Breast epithelium (tissue), 4 donors: ENCODE data around the gene CD47. TPM values are rescaled to one million over a fixed set of nuclear protein-coding genes. Genes with fewer than 3 reads are reported as not detected.

ENCODE experiments used
- DNase-seq, 2 donors: peaks; one replicate each; pipeline ENCODE4 v3.0.0-alpha.2; 2019; ENCODE audit warnings: low spot score in 2 of 2
- H3K27ac ChIP-seq, 2 donors: fragments of 200-600 bp; sonication (generic) in 1 of 2; one replicate each; pipeline ENCODE4 v1.5.1; 2016 to 2019; ENCODE audit warnings: mild to moderate bottlenecking in 1 of 2
- H3K27me3 ChIP-seq, 2 donors: fragments of 200-600 bp; sonication (generic) in 1 of 2; one replicate each; pipeline versions ENCODE4 v1.5.1 to v1.6.0; 2017 to 2019; ENCODE audit warnings: control low read depth in 1 of 2, mild to moderate bottlenecking in 1 of 2
- H3K36me3 ChIP-seq: fragments of 200-600 bp; one replicate; pipeline ENCODE4 v1.5.1; 2019
- H3K4me1 ChIP-seq, 2 donors: fragments of 200-600 bp; sonication (generic); one replicate each; pipeline ENCODE4 v1.5.1; 2016 to 2019; ENCODE audit warnings: control low read depth in 1 of 2
- H3K4me3 ChIP-seq, 3 donors: fragments of 200-600 bp; sonication (generic); 1 replicate in 2 of 3; 2 replicates in 1 of 3; pipeline ENCODE4 v1.5.1; 2016 to 2019; ENCODE audit warnings: mild to moderate bottlenecking in 3 of 3, moderate library complexity in 2 of 3
- H3K9me3 ChIP-seq, 2 donors: fragments of 200-600 bp; sonication (generic) in 1 of 2; one replicate each; pipeline ENCODE4 v1.5.1; 2016 to 2019; ENCODE audit warnings: control low read depth in 1 of 2
- POLR2A ChIP-seq: fragments of 450-650 bp; IDR thresholded peaks from one replicate; pipeline ENCODE4 v1.6.1; 2016; ENCODE audit warnings: antibody characterized with exemption, mild to moderate bottlenecking, moderate library complexity
- POLR2AphosphoS5 ChIP-seq, 3 donors: sonication (generic); formaldehyde crosslinking; IDR thresholded peaks; one replicate each; pipeline ENCODE4 v1.6.1; 2017; ENCODE audit warnings: antibody characterized with exemption in 3 of 3
- intact Hi-C: fragments of 100-400 bp; cut with DNase I; formaldehyde crosslinking; loops from one replicate; pipeline ENCODE4 v1.15.1; 2023; ENCODE audit warnings: low total_unique reads
- total RNA-seq, 3 donors: library from RNA; depleted of rRNA; stranded (reverse); fragments of >200 nt; gene quantifications; one replicate each; pipeline ENCODE4 v1.1.0, GENCODE V29; 2016
- TF ChIP-seq, protein P1 (sequence below), 3 donors: fragments of 450-650 bp; IDR thresholded peaks; one replicate each; pipeline ENCODE4 v1.5.1; 2016 to 2017; ENCODE audit warnings: antibody characterized with exemption in 3 of 3, mild to moderate bottlenecking in 3 of 3, moderate library complexity in 3 of 3

The CD47 gene
- total RNA-seq, 3 donors from 2014 or later: 52.8 to 126 (median 85.5) TPM

DNA sequence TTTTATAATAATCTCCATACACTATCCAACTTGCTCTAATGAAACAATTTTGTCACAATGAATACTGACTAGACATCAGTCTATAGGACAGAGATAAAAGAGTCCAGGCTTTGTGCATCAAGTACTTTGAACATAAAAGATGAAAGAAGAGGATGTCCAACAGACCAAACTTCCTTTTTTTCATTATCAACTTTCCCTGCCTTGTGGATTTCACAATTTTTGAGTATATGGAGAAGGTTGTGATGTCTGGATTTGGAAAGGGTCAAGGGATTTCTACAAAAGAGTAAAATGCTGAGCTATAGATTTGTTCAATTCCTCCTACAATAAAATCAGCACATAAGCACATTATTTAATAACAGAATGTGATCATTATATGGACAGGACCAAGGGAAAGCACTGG, 25.7 kb downstream of the CD47 start:
- no peak overlapping the region for H3K4me3 ChIP-seq
- intact Hi-C loops: no loop called here
- TF ChIP-seq POLR2AphosphoS5 (IDR thresholded peaks at IDR 0.05) (no peak), POLR2A (no peak)
- TF ChIP-seq, protein P1, sequence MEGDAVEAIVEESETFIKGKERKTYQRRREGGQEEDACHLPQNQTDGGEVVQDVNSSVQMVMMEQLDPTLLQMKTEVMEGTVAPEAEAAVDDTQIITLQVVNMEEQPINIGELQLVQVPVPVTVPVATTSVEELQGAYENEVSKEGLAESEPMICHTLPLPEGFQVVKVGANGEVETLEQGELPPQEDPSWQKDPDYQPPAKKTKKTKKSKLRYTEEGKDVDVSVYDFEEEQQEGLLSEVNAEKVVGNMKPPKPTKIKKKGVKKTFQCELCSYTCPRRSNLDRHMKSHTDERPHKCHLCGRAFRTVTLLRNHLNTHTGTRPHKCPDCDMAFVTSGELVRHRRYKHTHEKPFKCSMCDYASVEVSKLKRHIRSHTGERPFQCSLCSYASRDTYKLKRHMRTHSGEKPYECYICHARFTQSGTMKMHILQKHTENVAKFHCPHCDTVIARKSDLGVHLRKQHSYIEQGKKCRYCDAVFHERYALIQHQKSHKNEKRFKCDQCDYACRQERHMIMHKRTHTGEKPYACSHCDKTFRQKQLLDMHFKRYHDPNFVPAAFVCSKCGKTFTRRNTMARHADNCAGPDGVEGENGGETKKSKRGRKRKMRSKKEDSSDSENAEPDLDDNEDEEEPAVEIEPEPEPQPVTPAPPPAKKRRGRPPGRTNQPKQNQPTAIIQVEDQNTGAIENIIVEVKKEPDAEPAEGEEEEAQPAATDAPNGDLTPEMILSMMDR (IDR thresholded peaks at IDR 0.05): no peak
- no peak overlapping the region for H3K27ac ChIP-seq
- no peaks in the 10 kb centered on the region for H3K27me3 ChIP-seq
- no peak for DNase-seq
- H3K36me3 ChIP-seq: no peaks in the 10 kb centered on the region
- no peaks in the 10 kb centered on the region for H3K9me3 ChIP-seq
- no peaks in the 10 kb centered on the region for H3K4me1 ChIP-seq

DNA sequence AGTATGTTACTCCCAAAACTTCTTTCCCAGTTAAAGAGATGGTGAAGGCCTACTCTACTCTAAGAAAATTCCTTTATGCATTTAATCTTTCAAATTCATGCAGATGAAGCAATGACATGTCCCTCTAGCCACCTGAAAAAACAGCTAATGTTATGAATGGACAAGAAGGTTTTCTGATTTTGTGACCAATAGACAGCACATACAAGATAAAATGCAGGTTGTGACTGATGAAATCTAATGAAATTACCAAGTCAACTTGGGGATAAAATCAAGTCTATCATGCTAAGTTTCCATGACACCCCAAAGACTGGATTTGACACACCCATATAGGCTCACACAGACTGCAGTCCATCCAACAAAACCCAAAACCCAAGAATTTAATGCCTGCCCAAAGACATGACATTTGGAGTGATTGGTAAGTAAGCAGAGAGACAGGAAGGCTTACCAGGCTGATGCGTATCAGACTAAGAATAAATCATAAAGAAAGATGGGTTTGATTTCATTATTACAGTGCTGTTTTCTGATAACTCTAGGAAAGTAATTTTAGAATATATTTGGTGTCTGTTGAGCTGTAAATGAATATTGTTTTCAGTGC, 26.4 kb downstream of the CD47 start:
- H3K27ac ChIP-seq: no peak overlapping the region
- H3K4me1 ChIP-seq: no peaks in the 10 kb centered on the region
- no peaks in the 10 kb centered on the region for H3K36me3 ChIP-seq
- H3K4me3 ChIP-seq: no peak overlapping the region
- DNase-seq: no peak
- H3K27me3 ChIP-seq: no peaks in the 10 kb centered on the region
- intact Hi-C loops: no loop called here
- H3K9me3 ChIP-seq: no peaks in the 10 kb centered on the region
- TF ChIP-seq, protein P1 (IDR thresholded peaks at IDR 0.05): no peak
- TF ChIP-seq POLR2A: no peak

DNA sequence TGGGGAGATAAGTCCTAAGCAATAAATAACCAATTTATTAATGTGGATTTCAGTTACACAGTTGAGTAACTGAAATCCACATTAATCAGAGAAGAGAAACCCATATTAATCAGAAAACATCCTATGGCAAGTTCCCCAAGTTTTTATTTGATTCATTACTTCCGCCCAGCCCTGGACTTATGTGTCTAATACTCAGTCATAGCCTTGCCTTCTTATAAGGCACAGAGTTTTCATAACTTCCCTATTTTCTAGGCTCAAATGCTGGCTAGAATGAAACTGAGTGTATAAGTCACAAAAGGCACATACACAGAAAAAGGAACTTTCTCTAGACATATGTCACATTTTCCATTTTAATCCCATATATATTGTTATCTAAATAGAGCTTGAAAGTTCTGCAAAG, 28.8 kb downstream of the CD47 start:
- TF ChIP-seq, protein P1 (IDR thresholded peaks at IDR 0.05): no peak
- Histone ChIP-seq H3K27ac (no peak overlapping the region), H3K9me3 (no peaks in the 10 kb centered on the region), H3K4me1 (no peaks in the 10 kb centered on the region), H3K36me3 (no peaks in the 10 kb centered on the region), H3K27me3 (no peaks in the 10 kb centered on the region), H3K4me3 (no peak overlapping the region)
- no peak for DNase-seq
- intact Hi-C loops: no loop called here

DNA sequence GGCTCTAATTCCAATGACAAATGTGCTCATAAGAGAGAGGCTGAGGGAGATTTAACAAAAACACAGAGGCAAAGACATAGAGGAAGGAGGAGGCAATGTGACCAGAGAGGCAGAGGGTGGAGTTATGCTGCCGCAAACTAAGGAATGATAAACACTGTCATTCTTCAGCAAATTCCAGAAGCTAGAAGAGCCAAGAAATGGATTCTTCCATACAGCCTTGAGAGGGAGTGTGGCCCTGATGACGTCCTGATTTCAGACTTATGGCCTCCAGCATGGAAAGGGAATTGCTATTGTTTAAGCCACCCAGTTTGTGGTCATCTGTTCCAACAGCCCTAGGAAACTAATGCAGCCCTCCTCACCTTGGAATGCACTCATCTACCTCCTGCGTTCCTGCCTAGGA, 30.5 kb downstream of the CD47 start:
- H3K9me3 ChIP-seq: no peaks in the 10 kb centered on the region
- H3K36me3 ChIP-seq: no peaks in the 10 kb centered on the region
- H3K4me1 ChIP-seq: no peaks in the 10 kb centered on the region
- H3K27me3 ChIP-seq: no peaks in the 10 kb centered on the region
- TF ChIP-seq POLR2A (no peak), POLR2AphosphoS5 (IDR thresholded peaks at IDR 0.05) (no peak)
- TF ChIP-seq, protein P1 (IDR thresholded peaks at IDR 0.05): no peak
- no peak overlapping the region for H3K4me3 ChIP-seq
- no peak for DNase-seq
- no peak overlapping the region for H3K27ac ChIP-seq
- intact Hi-C loops: no loop called here

DNA sequence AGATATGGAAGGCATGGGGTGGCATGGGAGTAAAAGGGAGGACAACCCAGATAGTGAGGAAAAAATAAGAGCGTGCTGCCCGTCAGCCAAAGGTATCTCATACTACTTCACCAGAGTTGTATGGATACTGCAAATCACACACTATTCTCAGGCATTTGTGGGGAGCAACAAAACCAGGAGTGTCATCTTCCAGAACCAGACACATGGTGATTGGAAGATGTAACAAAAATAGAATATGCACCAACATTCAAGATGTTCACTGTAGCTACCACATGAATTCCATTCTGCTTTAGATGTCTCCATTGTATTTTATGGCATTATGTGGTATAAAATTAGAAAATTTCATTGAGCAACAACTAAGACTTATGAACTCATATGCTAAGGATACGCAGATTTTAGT, 34.9 kb downstream of the CD47 start:
- intact Hi-C loops: no loop called here
- Histone ChIP-seq H3K36me3 (no peaks in the 10 kb centered on the region), H3K9me3 (no peaks in the 10 kb centered on the region), H3K4me3 (no peak overlapping the region), H3K4me1 (no peaks in the 10 kb centered on the region), H3K27ac (no peak overlapping the region), H3K27me3 (no peaks in the 10 kb centered on the region)
- no peak for TF ChIP-seq POLR2AphosphoS5 (IDR thresholded peaks at IDR 0.05)
- TF ChIP-seq POLR2A: no peak
- TF ChIP-seq, protein P1 (IDR thresholded peaks at IDR 0.05): no peak
- DNase-seq: no peak
